HUES48 (cell line): ENCODE data around the gene POLR2B.

ENCODE experiments used
- H3K27ac ChIP-seq: one replicate; pipeline ENCODE4 v1.7.0; 2013; ENCODE audit warnings: low read depth, low read length, inconsistent platforms
- H3K27me3 ChIP-seq: 2 replicates; pipeline ENCODE4 v1.6.1; 2013; ENCODE audit warnings: mild to moderate bottlenecking, low read length; ENCODE audit not compliant: control insufficient read depth, insufficient read depth
- H3K36me3 ChIP-seq: 2 replicates; pipeline ENCODE4 v1.6.1; 2013; ENCODE audit warnings: low read length; ENCODE audit not compliant: control insufficient read depth, insufficient read depth
- H3K4me1 ChIP-seq: 2 replicates; pipeline ENCODE4 v1.6.1; 2013; ENCODE audit warnings: mild to moderate bottlenecking, low read length; ENCODE audit not compliant: control insufficient read depth, insufficient read depth
- H3K4me3 ChIP-seq: 2 replicates; pipeline ENCODE4 v1.5.1; 2013; ENCODE audit warnings: mild to moderate bottlenecking, low read depth, low read length
- H3K9ac ChIP-seq: 2 replicates; pipeline ENCODE4 v1.6.1; 2013; ENCODE audit warnings: mild to moderate bottlenecking, low read depth, low read length, moderate library complexity
- H3K9me3 ChIP-seq: 2 replicates; pipeline ENCODE4 v1.6.1; 2013; ENCODE audit warnings: low read length; ENCODE audit not compliant: control insufficient read depth, insufficient read depth

POLR2B gene

GRCh38 chr4:56986952-56987351, 8.3 kb downstream of the POLR2B start:
- no peaks in the 10 kb centered on the region for H3K4me1 ChIP-seq
- no peak overlapping the region for H3K4me3 ChIP-seq
- H3K27ac ChIP-seq: no peak overlapping the region
- no peaks in the 10 kb centered on the region for H3K9me3 ChIP-seq
- H3K36me3 ChIP-seq: peaks cover 63% of the 10 kb centered on the region
- H3K9ac ChIP-seq: no peak overlapping the region
- H3K27me3 ChIP-seq: no peaks in the 10 kb centered on the region

DNA sequence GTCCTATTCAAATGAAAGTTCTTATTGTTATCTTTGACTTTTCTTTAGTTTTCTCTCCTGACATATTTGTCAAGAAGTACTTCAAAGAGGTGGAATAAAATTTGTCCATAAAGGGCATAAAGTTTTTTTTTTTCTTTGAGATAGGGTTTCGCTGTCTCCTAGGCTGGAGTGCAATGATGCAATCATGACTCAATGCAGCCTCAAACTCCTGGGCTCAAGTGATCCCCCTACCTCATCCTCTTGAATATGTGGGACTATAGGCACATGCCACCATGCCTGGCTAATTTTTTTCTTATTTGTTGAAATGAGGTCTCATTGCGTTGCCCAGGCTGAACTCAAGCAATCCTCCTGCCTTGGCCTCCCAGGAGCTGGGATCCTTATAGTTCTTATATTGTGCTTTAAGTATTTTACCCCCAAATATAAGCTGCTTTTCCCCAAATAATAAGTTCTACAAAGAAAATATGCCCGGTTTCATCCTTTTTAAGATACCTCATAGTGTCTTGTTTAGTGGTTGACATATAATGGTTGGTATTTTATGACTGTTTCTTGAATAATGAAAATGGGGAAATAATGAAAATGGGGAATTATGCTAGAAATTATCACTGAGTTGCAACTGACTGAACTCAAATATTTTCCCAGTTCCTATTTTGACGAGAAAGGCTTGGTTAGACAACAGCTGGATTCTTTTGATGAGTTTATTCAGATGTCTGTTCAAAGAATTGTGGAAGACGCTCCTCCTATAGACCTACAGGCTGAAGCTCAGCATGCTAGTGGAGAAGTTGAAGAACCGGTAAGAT, 11.6 kb downstream of the POLR2B start:
- H3K36me3 ChIP-seq: peaks cover 92% of the 10 kb centered on the region
- no peaks in the 10 kb centered on the region for H3K27me3 ChIP-seq
- no peaks in the 10 kb centered on the region for H3K9me3 ChIP-seq
- no peak overlapping the region for H3K9ac ChIP-seq
- no peak overlapping the region for H3K4me3 ChIP-seq
- no peak overlapping the region for H3K27ac ChIP-seq
- no peaks in the 10 kb centered on the region for H3K4me1 ChIP-seq

DNA sequence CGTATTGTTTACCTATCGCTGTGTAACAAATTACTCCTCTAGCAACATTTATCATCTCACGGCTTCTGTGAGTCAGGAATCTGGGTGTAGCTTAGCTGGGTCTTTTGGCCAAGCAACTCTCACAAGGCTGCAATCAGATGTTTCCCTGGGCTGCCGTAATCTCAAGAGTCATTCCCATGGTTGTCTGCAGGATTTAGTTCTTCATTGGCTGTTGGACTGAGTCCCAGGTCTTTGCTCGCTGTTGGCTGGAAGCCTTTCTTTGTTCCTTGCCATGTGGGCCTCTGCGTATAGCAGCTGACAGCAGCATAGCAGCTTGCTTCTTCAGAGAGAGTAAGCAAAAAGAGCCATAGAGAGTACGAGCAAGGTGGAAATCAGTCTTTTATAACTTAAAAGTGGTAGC, 16.8 kb downstream of the POLR2B start:
- no peaks in the 10 kb centered on the region for H3K27me3 ChIP-seq
- no peak overlapping the region for H3K27ac ChIP-seq
- no peak overlapping the region for H3K4me3 ChIP-seq
- no peaks in the 10 kb centered on the region for H3K4me1 ChIP-seq
- no peak overlapping the region for H3K9ac ChIP-seq
- peaks cover 86% of the 10 kb centered on the region for H3K36me3 ChIP-seq
- H3K9me3 ChIP-seq: no peaks in the 10 kb centered on the region

DNA sequence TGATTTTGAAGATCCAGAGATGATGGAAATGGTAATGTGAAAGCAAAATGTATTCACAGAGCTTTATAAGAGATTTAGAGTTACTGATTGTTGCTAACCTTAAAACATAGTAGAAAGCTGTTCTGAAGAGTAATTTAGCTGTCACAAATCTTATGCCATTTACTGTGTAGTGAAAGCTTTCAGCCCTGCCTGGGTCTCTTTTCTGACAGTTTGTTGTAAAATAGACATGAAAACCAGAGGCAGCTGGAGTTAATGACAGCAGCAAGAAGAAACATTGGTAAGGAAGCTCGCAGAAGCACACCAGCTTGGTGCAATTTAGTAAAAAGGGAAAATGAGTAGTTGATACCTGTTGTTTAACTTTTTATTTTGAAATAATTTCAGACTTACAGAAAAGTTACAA, 21.1 kb downstream of the POLR2B start:
- no peaks in the 10 kb centered on the region for H3K9me3 ChIP-seq
- H3K4me1 ChIP-seq: no peaks in the 10 kb centered on the region
- peaks cover 80% of the 10 kb centered on the region for H3K36me3 ChIP-seq
- H3K27me3 ChIP-seq: no peaks in the 10 kb centered on the region
- H3K9ac ChIP-seq: no peak overlapping the region
- no peak overlapping the region for H3K27ac ChIP-seq
- no peak overlapping the region for H3K4me3 ChIP-seq

DNA sequence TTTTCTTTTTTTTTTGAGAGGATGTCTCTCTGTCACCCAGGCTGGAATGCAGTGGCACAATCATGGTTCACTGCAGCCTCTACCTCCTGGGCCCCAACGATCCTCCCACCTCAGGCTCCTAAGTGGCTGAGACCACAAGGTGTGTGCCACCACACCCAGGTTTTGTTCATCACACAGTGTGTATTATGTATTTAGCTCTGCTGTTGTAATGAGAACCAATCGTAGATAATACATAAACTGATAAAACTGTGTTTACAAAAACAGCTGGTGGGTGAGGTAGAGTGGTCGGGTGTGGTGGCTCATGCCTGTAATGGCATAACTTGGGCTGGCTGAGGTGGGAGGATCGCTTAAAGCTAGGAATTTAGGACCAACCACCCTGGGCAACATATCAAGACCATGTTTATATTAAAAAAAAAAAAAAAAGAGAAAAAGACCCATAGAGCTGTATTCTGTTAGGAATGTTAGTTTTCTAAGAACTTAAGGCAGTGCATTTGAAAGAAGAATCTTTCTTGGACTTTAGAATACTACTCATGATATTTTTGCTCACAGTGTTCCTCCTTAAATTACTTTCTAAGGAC, 34.9 kb downstream of the POLR2B start:
- no peak overlapping the region for H3K27ac ChIP-seq
- no peaks in the 10 kb centered on the region for H3K27me3 ChIP-seq
- H3K4me3 ChIP-seq: no peak overlapping the region
- H3K4me1 ChIP-seq: no peaks in the 10 kb centered on the region
- peaks cover 93% of the 10 kb centered on the region for H3K36me3 ChIP-seq
- H3K9ac ChIP-seq: no peak overlapping the region
- no peaks in the 10 kb centered on the region for H3K9me3 ChIP-seq

DNA sequence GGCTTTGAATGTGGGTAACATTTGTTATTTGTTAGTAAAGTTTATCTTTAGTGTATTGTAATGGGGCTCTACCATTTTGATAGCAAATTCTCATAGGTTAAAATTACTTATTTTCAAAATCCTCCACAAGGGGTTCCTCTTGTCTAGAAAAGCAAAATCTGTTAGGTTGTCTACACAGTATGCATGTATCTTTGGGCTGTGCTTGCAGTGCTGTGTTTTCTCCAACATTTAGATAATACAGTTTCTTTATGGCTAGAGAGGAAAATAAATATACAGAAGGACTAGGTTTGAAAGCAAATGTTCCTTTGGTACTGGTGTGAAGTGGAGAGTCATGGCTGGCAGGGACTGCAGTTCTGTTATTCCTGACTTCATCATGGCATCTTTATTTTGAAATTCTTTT, 40.3 kb downstream of the POLR2B start:
- Histone ChIP-seq H3K4me1 (no peaks in the 10 kb centered on the region), H3K9ac (no peak overlapping the region), H3K36me3 (peaks cover 98% of the 10 kb centered on the region), H3K9me3 (no peaks in the 10 kb centered on the region), H3K27me3 (no peaks in the 10 kb centered on the region), H3K4me3 (no peak overlapping the region), H3K27ac (no peak overlapping the region)

GRCh38 chr4:57020467-57021101, 41.9 kb downstream of the POLR2B start:
- Histone ChIP-seq H3K9ac (no peak overlapping the region), H3K4me3 (no peak overlapping the region), H3K36me3 (peaks cover 100% of the 10 kb centered on the region)

DNA sequence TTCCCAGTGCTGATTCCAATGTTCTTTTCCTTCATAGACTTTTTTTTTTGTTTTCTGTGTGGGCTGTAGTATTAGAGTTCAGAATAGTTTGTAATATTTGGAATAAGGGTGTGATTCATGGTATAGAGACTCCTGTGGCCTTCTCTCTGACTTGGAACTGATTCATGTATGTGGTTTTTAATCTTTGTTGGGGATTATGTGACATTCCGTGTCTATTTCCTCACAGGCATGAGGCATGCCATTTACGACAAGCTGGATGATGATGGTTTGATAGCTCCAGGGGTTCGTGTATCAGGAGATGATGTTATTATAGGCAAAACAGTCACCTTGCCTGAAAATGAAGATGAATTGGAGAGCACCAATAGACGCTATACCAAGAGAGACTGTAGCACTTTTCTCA, 44.4 kb downstream of the POLR2B start:
- Histone ChIP-seq H3K4me3 (no peak overlapping the region), H3K27ac (no peak overlapping the region), H3K4me1 (no peaks in the 10 kb centered on the region), H3K9ac (no peak overlapping the region), H3K27me3 (no peaks in the 10 kb centered on the region), H3K36me3 (peaks cover 99% of the 10 kb centered on the region), H3K9me3 (no peaks in the 10 kb centered on the region)

More at GRCh38 chr4:57020467-57021101, 41.9 kb downstream of the POLR2B start:
- H3K4me1 ChIP-seq: no peaks in the 10 kb centered on the region
- no peaks in the 10 kb centered on the region for H3K9me3 ChIP-seq
- H3K27me3 ChIP-seq: no peaks in the 10 kb centered on the region
- no peak overlapping the region for H3K27ac ChIP-seq

GRCh38 chr4:57034520-57034919, 55.8 kb downstream of the POLR2B start:
- no peak overlapping the region for H3K9ac ChIP-seq
- no peak overlapping the region for H3K27ac ChIP-seq
- no peak overlapping the region for H3K4me3 ChIP-seq
- no peaks in the 10 kb centered on the region for H3K27me3 ChIP-seq
- H3K4me1 ChIP-seq: 0 out of 2 replicates have a peak, but pooled peaks cover 3% of the 10 kb centered on the region
- H3K36me3 ChIP-seq: peaks cover 29% of the 10 kb centered on the region
- H3K9me3 ChIP-seq: no peaks in the 10 kb centered on the region

GRCh38 chr4:57037982-57038604, 59.4 kb downstream of the POLR2B start:
- Histone ChIP-seq H3K9me3 (no peaks in the 10 kb centered on the region), H3K27me3 (no peaks in the 10 kb centered on the region), H3K36me3 (no peaks in the 10 kb centered on the region), H3K27ac (no peak overlapping the region), H3K4me1 (peaks cover 8% of the 10 kb centered on the region; the same call in 1 of the 2 replicates), H3K4me3 (peak overlapping the region; percentile 25; the same call in 1 of the 2 replicates), H3K9ac (no peak overlapping the region)

- no peaks in the 10 kb centered on the region for H3K36me3 ChIP-seq
- no peak overlapping the region for H3K27ac ChIP-seq
- peaks cover 8% of the 10 kb centered on the region; the same call in 1 of the 2 replicates for H3K4me1 ChIP-seq
- no peak overlapping the region for H3K4me3 ChIP-seq
- no peak overlapping the region for H3K9ac ChIP-seq
- no peaks in the 10 kb centered on the region for H3K27me3 ChIP-seq
- no peaks in the 10 kb centered on the region for H3K9me3 ChIP-seq
Measured at GRCh38 chr4:57039345-57039744, 60.6 kb downstream of the POLR2B start.
